Epithelial cell of proximal tubule (primary cell): Measurements from ENCODE around the gene NKD1. TPM values are rescaled to one million over a fixed set of nuclear protein-coding genes. Genes with fewer than 3 reads are reported as not detected.

Experiments
- DNase-seq: peaks from one replicate; pipeline ENCODE4 v3.0.0-alpha.2; 2011; ENCODE audit warnings: low read depth
- H3K4me3 ChIP-seq: 2 replicates; pipeline ENCODE4 v1.5.1; 2011; ENCODE audit warnings: low read depth, mild to moderate bottlenecking, low read length
- total RNA-seq: library from RNA; depleted of rRNA; stranded (reverse); fragments of >200 nt; gene quantifications from 2 replicates; pipeline ENCODE4 v1.2.3, GENCODE V29; 2015
- TF ChIP-seq, protein P1 (sequence below): conservative IDR thresholded peaks from 2 replicates; pipeline ENCODE4 v1.5.1; 2012; ENCODE audit warnings: low read depth, mild to moderate bottlenecking, low read length

NKD1 gene
- total RNA-seq, 1 donor from 2014 or later: not detected

- no peak overlapping the region for H3K4me3 ChIP-seq
- no peak for DNase-seq
- TF ChIP-seq, protein P1, sequence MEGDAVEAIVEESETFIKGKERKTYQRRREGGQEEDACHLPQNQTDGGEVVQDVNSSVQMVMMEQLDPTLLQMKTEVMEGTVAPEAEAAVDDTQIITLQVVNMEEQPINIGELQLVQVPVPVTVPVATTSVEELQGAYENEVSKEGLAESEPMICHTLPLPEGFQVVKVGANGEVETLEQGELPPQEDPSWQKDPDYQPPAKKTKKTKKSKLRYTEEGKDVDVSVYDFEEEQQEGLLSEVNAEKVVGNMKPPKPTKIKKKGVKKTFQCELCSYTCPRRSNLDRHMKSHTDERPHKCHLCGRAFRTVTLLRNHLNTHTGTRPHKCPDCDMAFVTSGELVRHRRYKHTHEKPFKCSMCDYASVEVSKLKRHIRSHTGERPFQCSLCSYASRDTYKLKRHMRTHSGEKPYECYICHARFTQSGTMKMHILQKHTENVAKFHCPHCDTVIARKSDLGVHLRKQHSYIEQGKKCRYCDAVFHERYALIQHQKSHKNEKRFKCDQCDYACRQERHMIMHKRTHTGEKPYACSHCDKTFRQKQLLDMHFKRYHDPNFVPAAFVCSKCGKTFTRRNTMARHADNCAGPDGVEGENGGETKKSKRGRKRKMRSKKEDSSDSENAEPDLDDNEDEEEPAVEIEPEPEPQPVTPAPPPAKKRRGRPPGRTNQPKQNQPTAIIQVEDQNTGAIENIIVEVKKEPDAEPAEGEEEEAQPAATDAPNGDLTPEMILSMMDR: no peak
Observed at GRCh38 chr16:50620646-50621451, 72.7 kb downstream of the NKD1 start.

DNA sequence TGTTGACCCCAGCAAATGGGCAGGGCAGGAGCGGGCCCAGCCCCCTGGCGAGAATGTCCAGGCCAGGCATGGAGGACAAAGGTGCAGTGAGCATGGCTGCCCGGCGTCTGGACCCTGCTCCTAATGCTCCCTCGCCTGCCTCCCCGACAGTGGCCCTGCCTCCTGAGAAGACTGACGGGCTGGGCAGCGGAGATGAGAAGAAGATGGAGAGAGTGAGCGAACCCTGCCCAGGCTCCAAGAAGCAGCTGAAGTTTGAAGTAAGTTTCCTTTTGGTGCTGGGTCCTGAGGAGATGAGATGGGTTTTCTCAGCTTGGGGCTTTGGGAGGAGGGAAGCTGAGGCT lies 73.2 kb downstream of the NKD1 start:
- no peak for DNase-seq

GRCh38 chr16:50622029-50622428 lies 73.8 kb downstream of the NKD1 start:
- TF ChIP-seq, protein P1: no peak
- H3K4me3 ChIP-seq: no peak overlapping the region
- DNase-seq: no peak

More for the DNA sequence above, 73.2 kb downstream of the NKD1 start:
- no peak overlapping the region for H3K4me3 ChIP-seq
- TF ChIP-seq, protein P1: no peak

- TF ChIP-seq, protein P1: no peak
- no peak for DNase-seq
- H3K4me3 ChIP-seq: no peak overlapping the region
Observed at GRCh38 chr16:50622643-50623369, 74.6 kb downstream of the NKD1 start.

DNA sequence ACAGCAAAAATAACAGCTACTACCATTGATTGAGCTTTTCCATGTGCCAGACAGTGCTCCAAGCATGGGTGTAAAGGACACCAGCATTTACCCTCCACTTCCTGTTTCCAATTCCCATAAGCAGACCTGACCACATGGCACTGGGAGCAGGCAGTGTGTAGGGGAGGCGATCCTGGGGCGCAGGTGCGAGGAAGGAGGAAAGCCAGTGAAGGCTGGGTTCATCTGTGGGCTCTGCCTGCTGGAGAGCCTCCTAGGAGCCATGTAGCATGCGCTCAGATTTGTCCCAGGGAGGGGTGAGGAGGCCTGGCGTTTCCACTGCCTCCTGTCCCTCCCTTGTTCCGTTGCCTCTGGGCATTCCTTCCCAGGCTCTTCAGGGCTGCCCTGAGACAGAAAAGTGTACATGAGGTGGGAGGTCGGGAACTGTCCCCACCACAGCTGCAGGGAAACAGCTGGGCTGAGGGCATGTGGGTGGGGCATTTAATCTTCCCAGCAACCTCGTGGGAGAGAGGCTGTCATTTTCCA lies 76.3 kb downstream of the NKD1 start:
- no peak for DNase-seq
- no peak overlapping the region for H3K4me3 ChIP-seq
- TF ChIP-seq, protein P1: no peak

DNA sequence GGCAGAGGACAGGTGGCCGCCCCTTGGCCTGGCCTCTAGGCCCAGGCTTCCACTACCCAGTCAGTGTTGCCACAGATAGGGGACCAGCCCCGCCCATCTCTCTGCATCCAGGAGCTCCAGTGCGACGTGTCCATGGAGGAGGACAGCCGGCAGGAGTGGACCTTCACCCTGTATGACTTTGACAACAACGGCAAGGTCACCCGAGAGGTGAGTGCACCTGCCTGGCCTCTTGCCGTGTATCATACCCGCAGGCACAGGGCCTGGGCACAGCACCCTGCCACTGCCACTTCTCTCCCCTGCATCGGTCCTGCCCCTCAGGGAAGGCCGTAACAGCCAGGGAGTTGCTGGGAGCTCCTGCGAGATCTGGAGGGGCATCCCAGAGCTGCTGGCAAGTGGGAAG lies 77.2 kb downstream of the NKD1 start:
- no peak for DNase-seq
- no peak overlapping the region for H3K4me3 ChIP-seq
- TF ChIP-seq, protein P1: no peak
